Measurements from ENCODE around the gene CAMK2D. TPM values are rescaled to one million over a fixed set of nuclear protein-coding genes. Genes with fewer than 3 reads are reported as not detected.

Gene CAMK2D
- total RNA-seq, 2 experiments from 2014 or later, result 29.9 to 32.9 TPM

GRCh38 chr4:113633467-113633866, 128.1 kb downstream of the CAMK2D start:
- Histone ChIP-seq H3K9me3 (ENCODE audit: control insufficient read depth in 1 of 2, insufficient read depth in 1 of 2, low read length in 2 of 2) (no peaks in the 10 kb centered on the region), H3K27ac (ENCODE audit: low read depth in 1 of 2, low read length in 2 of 2) (no peak overlapping the region), H3K4me1 (ENCODE audit: insufficient read depth, low read length) (peaks cover 19% of the 10 kb centered on the region), H3K4me3 (ENCODE audit: low read length) (no peak overlapping the region), H3K36me3 (ENCODE audit: insufficient read depth, low read length) (no peaks in the 10 kb centered on the region), H3K27me3 (ENCODE audit: control insufficient read depth in 1 of 2, insufficient read depth in 2 of 2, low read length in 2 of 2) (no peaks in the 10 kb centered on the region)
- POLR2A ChIA-PET, result no interaction called here
- no peak for TF ChIP-seq CTCF (IDR thresholded peaks at IDR 0.05)
- H3K4me3 Mint-ChIP-seq, result no peak overlapping the region
- intact Hi-C loops (cut with DNase I, micrococcal nuclease), result loop anchor here in 1 of 2 experiments (10.0 kb wide), 1 partner anchor 271 kb away; no protein-coding TSS in a partner anchor
- DNase-seq (no peak), ATAC-seq (ENCODE audit: poor library complexity) (no peak)
- H3K36me3 Mint-ChIP-seq (ENCODE audit: low read depth), result no peaks in the 10 kb centered on the region
- CTCF ChIA-PET, result interaction anchor here (0.9 to 1.5 kb wide), 2 partner anchors 12 to 36 kb away, joined by 3 to 8 read pairs; no protein-coding TSS in a partner anchor
- peaks cover 48% of the 10 kb centered on the region for H3K4me1 Mint-ChIP-seq (ENCODE audit: low read depth)
- no peak overlapping the region for H3K27ac Mint-ChIP-seq
- H3K27me3 Mint-ChIP-seq, result no peaks in the 10 kb centered on the region
- no peaks in the 10 kb centered on the region for H3K9me3 Mint-ChIP-seq

GRCh38 chr4:113628711-113629110, 132.8 kb downstream of the CAMK2D start:
- no peaks in the 10 kb centered on the region for H3K4me1 ChIP-seq (ENCODE audit: insufficient read depth, low read length)
- H3K4me3 ChIP-seq (ENCODE audit: low read length), result no peak overlapping the region
- Mint-ChIP-seq H3K27ac (no peak overlapping the region), H3K27me3 (no peaks in the 10 kb centered on the region), H3K9me3 (no peaks in the 10 kb centered on the region), H3K4me1 (ENCODE audit: low read depth) (peaks cover 35% of the 10 kb centered on the region), H3K4me3 (no peak overlapping the region), H3K36me3 (ENCODE audit: low read depth) (peaks cover 17% of the 10 kb centered on the region)
- H3K9me3 ChIP-seq (ENCODE audit: control insufficient read depth in 1 of 2, insufficient read depth in 1 of 2, low read length in 2 of 2), result no peaks in the 10 kb centered on the region
- DNase-seq (no peak), ATAC-seq (ENCODE audit: poor library complexity) (no peak)
- intact Hi-C loops (cut with DNase I, micrococcal nuclease), result no loop called here
- peaks cover 7% of the 10 kb centered on the region for H3K36me3 ChIP-seq (ENCODE audit: insufficient read depth, low read length)
- no peak for TF ChIP-seq CTCF (IDR thresholded peaks at IDR 0.05)
- POLR2A ChIA-PET, result no interaction called here
- no peak overlapping the region for H3K27ac ChIP-seq (ENCODE audit: low read depth in 1 of 2, low read length in 2 of 2)
- H3K27me3 ChIP-seq (ENCODE audit: control insufficient read depth in 1 of 2, insufficient read depth in 2 of 2, low read length in 2 of 2), result no peaks in the 10 kb centered on the region
- CTCF ChIA-PET, result interaction anchor here (1.6 kb wide), 1 partner anchor 8 kb away, joined by 4 read pairs; no protein-coding TSS in a partner anchor

GRCh38 chr4:113627321-113627720, 134.2 kb downstream of the CAMK2D start:
- intact Hi-C loops (cut with DNase I, micrococcal nuclease), result no loop called here
- TF ChIP-seq CTCF (IDR thresholded peaks at IDR 0.05), result no peak
- Mint-ChIP-seq H3K36me3 (ENCODE audit: low read depth) (peaks cover 17% of the 10 kb centered on the region), H3K9me3 (no peaks in the 10 kb centered on the region), H3K4me1 (ENCODE audit: low read depth) (peaks cover 35% of the 10 kb centered on the region), H3K27me3 (no peaks in the 10 kb centered on the region), H3K27ac (no peak overlapping the region), H3K4me3 (no peak overlapping the region)
- CTCF ChIA-PET, result interaction anchor here (1.6 kb wide), 1 partner anchor 10 kb away, joined by 4 read pairs; no protein-coding TSS in a partner anchor
- no peak overlapping the region for H3K27ac ChIP-seq (ENCODE audit: low read depth in 1 of 2, low read length in 2 of 2)
- H3K4me3 ChIP-seq (ENCODE audit: low read length), result no peak overlapping the region
- no peaks in the 10 kb centered on the region for H3K27me3 ChIP-seq (ENCODE audit: control insufficient read depth in 1 of 2, insufficient read depth in 2 of 2, low read length in 2 of 2)
- no peaks in the 10 kb centered on the region for H3K4me1 ChIP-seq (ENCODE audit: insufficient read depth, low read length)
- DNase-seq (no peak), ATAC-seq (ENCODE audit: poor library complexity) (no peak)
- H3K9me3 ChIP-seq (ENCODE audit: control insufficient read depth in 1 of 2, insufficient read depth in 1 of 2, low read length in 2 of 2), result no peaks in the 10 kb centered on the region
- POLR2A ChIA-PET, result no interaction called here
- peaks cover 7% of the 10 kb centered on the region for H3K36me3 ChIP-seq (ENCODE audit: insufficient read depth, low read length)

Measured in CD4-positive, alpha-beta T cell (primary cell).